ENCODE data around the gene MAFG. TPM values are rescaled to one million over a fixed set of nuclear protein-coding genes. Genes with fewer than 3 reads are reported as not detected.

Gene MAFG
- total and polyA plus RNA-seq, 2 of the 13 experiments (the other 11 are each of a cell fraction or from before 2014, with no cell fraction given), result 14.5 to 20.0 TPM

- TF ChIP-seq FOXP4 (CRISPR knock-in tag; IDR thresholded peaks at IDR 0.05), result no peak
- no peak for TF ChIP-seq ZNF605 (CRISPR knock-in tag; IDR thresholded peaks at IDR 0.05)
- TF ChIP-seq SMC3 (IDR thresholded peaks at IDR 0.05; ENCODE audit: low read length), result no peak
- TF ChIP-seq ZBTB38 (CRISPR knock-in tag; IDR thresholded peaks at IDR 0.05), result peak; percentile 90
- TF ChIP-seq ZBTB33 (CRISPR knock-in tag; IDR thresholded peaks at IDR 0.05), result no peak
- TF ChIP-seq BCL3 (CRISPR knock-in tag; IDR thresholded peaks at IDR 0.05), result 0 out of 2 replicates have a peak, but pooled peaks have one; percentile 30
- TF ChIP-seq DZIP1 (CRISPR knock-in tag; IDR thresholded peaks at IDR 0.05), result 0 out of 2 replicates have a peak, but pooled peaks have one; percentile 25
Measured at GRCh38 chr17:81952792-81953228, 25.3 kb upstream of the MAFG start (continued).

All from HepG2 (cell line).